ENCODE data around the gene NRXN3.
A peak's percentile ranks its signal among the peaks of the same experiment; 100 is the strongest.

The NRXN3 gene

GRCh38 chr14:79466938-79467527 lies 1296.9 kb downstream of the NRXN3 start:
- Histone ChIP-seq H3K9me3 (no peaks in the 10 kb centered on the region), H3K36me3 (no peaks in the 10 kb centered on the region), H3K27ac (no peak overlapping the region), H3K4me3 (no peak overlapping the region), H3K9ac (no peak overlapping the region), H3K27me3 (no peaks in the 10 kb centered on the region), H3K4me1 (no peaks in the 10 kb centered on the region), H4K20me1 (no peaks in the 10 kb centered on the region), H3K4me2 (0 out of 2 replicates have a peak overlapping the region, but pooled peaks have one; percentile 3)
- no peak for TF ChIP-seq Cebpa-rat (IDR thresholded peaks at IDR 0.05)

DNA sequence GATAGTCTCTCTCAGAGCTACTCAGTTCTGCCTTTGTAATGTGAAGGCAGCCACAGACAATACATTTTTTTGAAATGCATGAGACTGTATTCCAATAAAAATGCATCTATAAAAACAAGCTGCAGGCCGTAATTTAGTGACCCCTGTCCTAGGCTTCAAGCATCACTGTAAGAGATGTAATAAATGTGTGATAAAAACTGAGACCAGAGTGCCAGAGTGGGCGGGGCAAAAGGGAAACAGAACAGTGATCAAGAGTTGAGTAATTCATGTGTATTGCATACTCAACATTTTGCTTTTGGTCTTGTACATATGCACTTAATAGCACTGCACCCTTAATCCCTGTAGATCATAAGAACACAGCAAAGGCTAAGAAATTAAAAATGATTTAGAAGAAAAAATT lies 1297.7 kb downstream of the NRXN3 start:
- no peaks in the 10 kb centered on the region for H3K4me1 ChIP-seq
- no peak overlapping the region for H3K4me3 ChIP-seq
- no peak overlapping the region for H3K4me2 ChIP-seq
- H3K36me3 ChIP-seq: no peaks in the 10 kb centered on the region
- H3K9me3 ChIP-seq: no peaks in the 10 kb centered on the region
- H3K9ac ChIP-seq: no peak overlapping the region
- H3K27ac ChIP-seq: no peak overlapping the region
- H4K20me1 ChIP-seq: no peaks in the 10 kb centered on the region
- H3K27me3 ChIP-seq: no peaks in the 10 kb centered on the region
- no peak for TF ChIP-seq Cebpa-rat (IDR thresholded peaks at IDR 0.05)

DNA sequence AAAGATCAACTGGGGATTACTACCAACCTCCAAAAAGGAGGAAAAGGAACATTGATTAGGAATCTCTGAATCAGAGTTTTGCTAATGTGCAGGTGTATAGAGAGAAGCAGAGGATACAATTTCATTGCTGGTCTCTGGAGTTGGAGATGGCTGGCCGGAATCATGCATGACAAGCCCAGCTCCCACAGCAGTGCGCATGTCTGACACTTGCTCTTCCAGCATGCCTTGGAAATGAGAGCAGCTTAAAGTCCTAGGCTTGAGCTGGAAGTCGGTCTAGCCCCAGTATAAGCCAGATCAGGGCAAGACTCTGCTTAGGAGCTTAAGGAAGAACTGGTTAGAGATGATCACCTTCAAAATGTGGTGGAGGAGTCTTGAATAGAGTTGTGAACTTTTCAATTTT lies 1298.3 kb downstream of the NRXN3 start:
- no peak overlapping the region for H3K27ac ChIP-seq
- no peak overlapping the region for H3K4me3 ChIP-seq
- no peak for TF ChIP-seq Cebpa-rat (IDR thresholded peaks at IDR 0.05)
- no peaks in the 10 kb centered on the region for H4K20me1 ChIP-seq
- no peak overlapping the region for H3K4me2 ChIP-seq
- H3K4me1 ChIP-seq: no peaks in the 10 kb centered on the region
- no peaks in the 10 kb centered on the region for H3K36me3 ChIP-seq
- no peaks in the 10 kb centered on the region for H3K27me3 ChIP-seq
- H3K9ac ChIP-seq: no peak overlapping the region
- no peaks in the 10 kb centered on the region for H3K9me3 ChIP-seq

- H3K9me3 ChIP-seq: no peaks in the 10 kb centered on the region
- TF ChIP-seq Cebpa-rat (IDR thresholded peaks at IDR 0.05): no peak
- H3K27ac ChIP-seq: no peak overlapping the region
Measured at GRCh38 chr14:79473651-79474050, 1303.5 kb downstream of the NRXN3 start.

DNA sequence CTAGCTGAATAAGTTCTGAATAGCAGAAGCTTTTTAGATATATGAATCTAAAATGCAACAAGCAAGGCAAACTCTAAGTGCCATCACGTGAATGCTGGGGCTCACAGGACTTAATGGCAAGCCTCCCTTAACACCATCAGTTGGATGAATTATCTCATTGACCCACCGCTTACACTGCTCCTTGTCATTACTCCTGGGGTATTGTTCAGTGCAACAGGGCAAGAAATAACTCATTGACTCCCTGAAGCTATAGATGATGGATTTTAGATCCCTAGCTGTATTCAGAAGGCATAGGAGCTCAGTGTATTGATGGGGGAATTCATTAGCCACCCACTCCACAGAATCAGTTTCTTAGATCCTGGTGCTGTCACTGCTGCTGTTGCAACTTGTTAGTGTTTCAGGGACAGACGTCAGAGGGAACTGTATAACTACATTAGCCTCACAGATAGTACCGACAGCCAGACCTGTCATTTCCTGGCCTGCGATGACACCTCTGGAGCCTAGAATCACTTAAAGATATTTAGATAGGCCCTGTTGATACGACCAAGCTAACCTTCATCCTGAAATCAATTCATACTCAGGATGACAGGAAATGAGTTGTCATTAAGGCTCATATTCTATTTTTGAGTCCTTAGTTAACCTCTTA lies 1305.8 kb downstream of the NRXN3 start:
- no peak overlapping the region for H3K4me3 ChIP-seq
- no peak for TF ChIP-seq Cebpa-rat (IDR thresholded peaks at IDR 0.05)
- H3K4me1 ChIP-seq: no peaks in the 10 kb centered on the region
- no peak overlapping the region for H3K9ac ChIP-seq
- no peaks in the 10 kb centered on the region for H3K27me3 ChIP-seq
- no peak overlapping the region for H3K4me2 ChIP-seq
- H3K36me3 ChIP-seq: no peaks in the 10 kb centered on the region
- no peaks in the 10 kb centered on the region for H3K9me3 ChIP-seq
- no peak overlapping the region for H3K27ac ChIP-seq
- no peaks in the 10 kb centered on the region for H4K20me1 ChIP-seq

More at GRCh38 chr14:79473651-79474050, 1303.5 kb downstream of the NRXN3 start:
- Histone ChIP-seq H3K36me3 (no peaks in the 10 kb centered on the region), H3K27me3 (no peaks in the 10 kb centered on the region), H3K4me1 (no peaks in the 10 kb centered on the region), H4K20me1 (no peaks in the 10 kb centered on the region), H3K4me2 (no peak overlapping the region), H3K4me3 (no peak overlapping the region), H3K9ac (no peak overlapping the region)

GRCh38 chr14:79476552-79476951 lies 1306.4 kb downstream of the NRXN3 start:
- H3K4me2 ChIP-seq: no peak overlapping the region
- no peaks in the 10 kb centered on the region for H3K36me3 ChIP-seq
- no peak overlapping the region for H3K9ac ChIP-seq
- no peaks in the 10 kb centered on the region for H3K27me3 ChIP-seq
- H3K4me3 ChIP-seq: no peak overlapping the region
- H4K20me1 ChIP-seq: no peaks in the 10 kb centered on the region
- no peaks in the 10 kb centered on the region for H3K4me1 ChIP-seq
- TF ChIP-seq Cebpa-rat (IDR thresholded peaks at IDR 0.05): no peak
- H3K9me3 ChIP-seq: no peaks in the 10 kb centered on the region
- H3K27ac ChIP-seq: no peak overlapping the region

DNA sequence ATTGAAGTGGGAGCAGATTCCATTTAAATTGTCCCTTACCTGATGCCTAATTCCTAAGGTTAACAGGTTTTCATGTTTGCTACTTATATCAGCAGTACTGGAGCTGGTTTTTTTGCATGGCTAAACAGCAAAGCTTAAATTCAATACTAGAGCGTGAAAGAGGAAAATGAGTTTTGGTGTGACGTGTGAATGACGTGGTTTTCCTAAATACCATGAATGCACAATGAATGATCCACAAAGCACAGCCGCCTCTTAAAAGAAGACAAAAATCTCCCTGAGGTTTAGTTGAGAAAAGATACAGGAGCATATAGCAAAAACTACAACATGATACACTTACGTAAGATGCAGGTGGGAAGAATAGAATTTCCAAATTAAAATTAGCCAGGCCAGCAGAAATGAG lies 1310.0 kb downstream of the NRXN3 start:
- H3K9me3 ChIP-seq: no peaks in the 10 kb centered on the region
- no peaks in the 10 kb centered on the region for H3K4me1 ChIP-seq
- H3K4me2 ChIP-seq: no peak overlapping the region
- H3K9ac ChIP-seq: no peak overlapping the region
- no peaks in the 10 kb centered on the region for H3K36me3 ChIP-seq
- H3K27me3 ChIP-seq: no peaks in the 10 kb centered on the region
- no peak overlapping the region for H3K4me3 ChIP-seq
- no peaks in the 10 kb centered on the region for H4K20me1 ChIP-seq
- TF ChIP-seq Cebpa-rat (IDR thresholded peaks at IDR 0.05): no peak
- H3K27ac ChIP-seq: no peak overlapping the region

GRCh38 chr14:79482825-79483224 lies 1312.7 kb downstream of the NRXN3 start:
- Histone ChIP-seq H3K27me3 (no peaks in the 10 kb centered on the region), H3K4me1 (no peaks in the 10 kb centered on the region), H3K4me3 (no peak overlapping the region), H4K20me1 (no peaks in the 10 kb centered on the region), H3K27ac (no peak overlapping the region), H3K4me2 (no peak overlapping the region), H3K36me3 (no peaks in the 10 kb centered on the region), H3K9me3 (no peaks in the 10 kb centered on the region), H3K9ac (no peak overlapping the region)
- no peak for TF ChIP-seq Cebpa-rat (IDR thresholded peaks at IDR 0.05)

- Histone ChIP-seq H4K20me1 (no peaks in the 10 kb centered on the region), H3K27ac (no peak overlapping the region), H3K4me3 (no peak overlapping the region), H3K4me2 (no peak overlapping the region), H3K4me1 (no peaks in the 10 kb centered on the region), H3K9ac (no peak overlapping the region), H3K9me3 (no peaks in the 10 kb centered on the region), H3K36me3 (no peaks in the 10 kb centered on the region), H3K27me3 (no peaks in the 10 kb centered on the region)
- TF ChIP-seq Cebpa-rat (IDR thresholded peaks at IDR 0.05): no peak
Measured at GRCh38 chr14:79483477-79484388, 1313.6 kb downstream of the NRXN3 start.

- Histone ChIP-seq H4K20me1 (no peaks in the 10 kb centered on the region), H3K36me3 (no peaks in the 10 kb centered on the region), H3K9ac (no peak overlapping the region), H3K4me2 (no peak overlapping the region), H3K4me3 (no peak overlapping the region), H3K27me3 (no peaks in the 10 kb centered on the region), H3K4me1 (no peaks in the 10 kb centered on the region), H3K27ac (no peak overlapping the region), H3K9me3 (no peaks in the 10 kb centered on the region)
- TF ChIP-seq Cebpa-rat (IDR thresholded peaks at IDR 0.05): no peak
Measured at GRCh38 chr14:79487632-79488031, 1317.5 kb downstream of the NRXN3 start.

Data from BLaER1 (cell line).